Activated CD8-positive, alpha-beta memory T cell treated with anti-CD3 and anti-CD28 coated beads, Interleukin-2, amount 50 U/mL, for 1 hour (primary cell): ENCODE results near the gene PARVG.

Experiments used
- DNase-seq: peaks from one replicate; pipeline ENCODE4 v3.0.0-alpha.2; 2020; ENCODE audit errors: extremely low read depth

Gene PARVG, protein sequence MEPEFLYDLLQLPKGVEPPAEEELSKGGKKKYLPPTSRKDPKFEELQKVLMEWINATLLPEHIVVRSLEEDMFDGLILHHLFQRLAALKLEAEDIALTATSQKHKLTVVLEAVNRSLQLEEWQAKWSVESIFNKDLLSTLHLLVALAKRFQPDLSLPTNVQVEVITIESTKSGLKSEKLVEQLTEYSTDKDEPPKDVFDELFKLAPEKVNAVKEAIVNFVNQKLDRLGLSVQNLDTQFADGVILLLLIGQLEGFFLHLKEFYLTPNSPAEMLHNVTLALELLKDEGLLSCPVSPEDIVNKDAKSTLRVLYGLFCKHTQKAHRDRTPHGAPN

DNA sequence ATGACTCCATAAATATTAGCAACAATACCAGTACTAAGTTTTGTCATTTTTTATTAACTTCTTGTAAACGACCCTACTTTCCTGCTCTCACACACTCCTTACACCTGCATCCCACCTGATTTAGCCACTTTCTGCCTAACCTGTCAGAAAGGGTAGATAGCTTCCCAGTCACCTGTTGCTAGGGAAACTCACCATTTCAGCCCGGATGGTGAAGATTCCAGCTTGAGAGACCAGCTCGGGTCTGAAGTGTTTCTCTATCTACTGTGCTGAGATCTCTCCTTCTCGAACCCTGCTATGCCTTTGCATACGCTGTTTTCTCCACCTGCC is at the start of gene PARVG:
PARVG (plus strand) TSS at position 220 of the 327 bp plus-strand sequence. CDS start 2,405 bp downstream, outside the sequence.
- DNase-seq: no peak

DNA sequence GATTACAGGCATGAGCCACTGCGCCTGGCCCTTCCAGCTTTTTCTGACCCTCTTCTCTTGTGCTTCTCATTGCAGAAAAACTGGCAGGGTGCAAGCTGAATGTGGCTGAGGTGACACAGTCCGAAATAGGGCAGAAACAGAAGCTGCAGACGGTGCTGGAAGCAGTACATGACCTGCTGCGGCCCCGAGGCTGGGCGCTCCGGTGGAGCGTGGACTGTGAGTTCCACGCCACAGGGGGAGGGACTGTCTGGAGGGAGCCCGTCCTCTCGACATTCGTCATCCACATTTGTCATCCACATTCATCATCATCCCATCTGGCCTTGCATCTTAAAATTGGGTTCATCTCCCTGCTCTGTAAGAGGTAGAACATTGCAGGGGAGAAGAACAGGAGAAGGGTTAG is 49.3 kb upstream of the PARVG start:
- no peak for DNase-seq

DNA sequence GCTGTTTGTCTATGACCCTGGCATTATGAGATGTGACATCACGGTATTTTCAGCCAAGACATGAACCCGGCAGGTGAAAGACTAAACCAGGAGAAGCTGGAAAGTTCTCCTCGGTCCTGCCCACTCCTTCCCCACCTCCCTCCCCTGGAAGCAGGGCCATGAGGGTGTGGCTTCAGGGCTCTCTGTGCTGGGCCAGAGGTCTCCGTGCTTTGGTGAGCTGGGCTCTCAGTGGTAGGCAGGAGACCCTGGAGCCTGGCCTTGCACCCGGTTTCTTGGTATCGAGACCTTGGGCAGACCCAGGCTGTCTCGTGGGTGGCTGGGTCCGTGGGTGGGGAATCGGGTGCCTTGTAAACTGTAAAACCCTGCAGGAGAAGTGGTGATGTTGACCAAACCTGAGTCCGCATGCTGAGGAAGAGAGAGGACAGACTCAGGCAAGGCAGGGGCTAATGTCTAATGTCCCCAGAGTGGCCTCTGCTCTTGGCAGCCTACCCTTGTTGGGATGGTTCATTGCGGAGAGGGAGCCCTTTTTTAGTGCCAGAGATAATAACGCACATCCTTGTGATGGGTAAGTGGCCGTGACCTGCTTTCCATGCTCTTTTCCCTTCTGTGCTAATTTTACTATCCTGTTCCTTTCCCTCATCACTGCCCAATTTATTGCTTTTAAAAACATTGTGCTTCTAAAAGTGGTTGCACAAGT is 48.6 kb upstream of the PARVG start:
- no peak for DNase-seq

DNA sequence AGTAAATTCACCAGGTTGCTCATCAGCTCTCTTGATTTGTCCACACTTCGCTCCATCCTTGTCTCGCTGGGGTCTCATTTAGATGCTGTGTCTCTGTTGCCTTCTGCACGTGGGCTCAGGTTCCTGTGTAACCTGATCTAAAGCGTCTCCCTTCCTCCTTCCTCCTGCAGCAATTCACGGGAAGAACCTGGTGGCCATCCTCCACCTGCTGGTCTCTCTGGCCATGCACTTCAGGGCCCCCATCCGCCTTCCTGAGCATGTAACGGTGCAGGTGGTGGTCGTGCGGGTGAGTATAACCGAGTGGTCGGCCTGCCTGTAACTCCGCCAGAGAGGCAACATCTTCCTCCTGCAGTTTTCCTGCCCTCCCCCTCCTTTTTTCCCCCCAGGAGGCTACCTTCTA is 48.0 kb upstream of the PARVG start:
- DNase-seq: no peak

DNA sequence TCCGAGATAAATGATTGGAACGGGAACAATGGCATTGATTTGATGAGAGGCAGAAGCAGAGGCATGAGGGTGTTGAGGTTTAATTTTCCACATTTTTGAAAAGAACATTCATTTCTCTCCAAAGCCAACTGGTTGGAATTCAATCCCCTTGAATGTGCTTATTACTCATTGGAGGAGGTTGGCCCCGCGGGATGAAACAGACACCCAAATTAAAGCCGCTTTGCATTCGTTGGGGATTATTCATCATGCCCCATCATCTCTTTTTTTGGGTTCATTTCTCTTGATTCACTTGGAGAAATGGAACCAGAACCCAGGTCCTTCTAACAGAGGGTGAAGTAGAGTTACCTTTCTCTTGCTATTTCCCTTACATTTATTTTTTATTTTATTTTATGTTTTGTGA is 47.6 kb upstream of the PARVG start:
- no peak for DNase-seq

DNA sequence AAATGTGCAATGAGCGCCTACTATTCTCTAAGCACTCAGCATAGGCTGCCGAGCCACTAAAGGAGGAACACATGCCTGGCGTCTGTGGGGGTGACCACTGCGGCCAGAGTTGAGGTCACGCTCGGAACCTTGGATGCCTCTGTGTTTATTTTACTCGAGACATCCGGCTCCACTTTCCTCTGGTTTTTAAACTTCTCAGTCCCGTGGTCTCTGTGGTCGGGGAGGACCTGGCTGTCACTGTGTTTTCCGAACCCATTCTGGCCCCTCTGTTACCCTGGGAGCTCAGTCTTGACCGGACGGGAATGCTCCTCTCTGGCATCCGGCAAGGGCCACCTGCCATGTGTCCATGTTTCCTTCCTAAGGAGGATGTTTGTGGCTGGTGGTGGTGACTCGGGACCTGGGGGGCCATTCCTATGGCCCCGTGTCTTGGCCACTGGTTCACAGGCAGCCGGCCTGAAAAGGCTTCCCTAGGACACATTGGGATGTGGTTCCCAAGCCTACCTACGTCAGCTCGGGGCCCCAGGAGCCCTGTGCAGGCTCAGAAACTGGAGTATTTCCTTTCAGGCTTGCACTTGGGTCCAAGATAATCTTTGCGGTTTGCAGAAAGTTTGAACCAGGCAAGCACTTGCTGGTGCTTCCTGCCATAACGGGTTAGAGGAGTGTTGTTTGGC is 46.7 kb upstream of the PARVG start:
- DNase-seq: no peak

DNA sequence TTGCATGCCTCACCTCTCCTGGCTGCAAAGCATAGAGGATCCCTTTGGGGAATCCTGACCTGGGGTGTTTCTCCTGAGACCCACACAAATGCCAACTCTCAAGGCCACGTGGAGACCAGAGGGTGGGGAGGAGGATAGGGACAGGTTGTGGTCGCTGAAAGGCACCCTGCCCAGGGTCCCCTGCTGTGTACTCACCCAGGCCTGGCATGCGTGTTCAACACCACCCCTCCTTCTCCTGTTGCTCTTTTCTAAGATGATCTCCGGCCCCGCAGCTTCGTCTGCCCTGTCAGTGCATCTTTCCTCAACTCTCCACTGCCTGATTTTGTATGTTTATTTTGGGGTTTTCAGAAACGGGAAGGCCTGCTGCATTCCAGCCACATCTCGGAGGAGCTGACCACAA is 44.6 kb upstream of the PARVG start:
- no peak for DNase-seq

DNA sequence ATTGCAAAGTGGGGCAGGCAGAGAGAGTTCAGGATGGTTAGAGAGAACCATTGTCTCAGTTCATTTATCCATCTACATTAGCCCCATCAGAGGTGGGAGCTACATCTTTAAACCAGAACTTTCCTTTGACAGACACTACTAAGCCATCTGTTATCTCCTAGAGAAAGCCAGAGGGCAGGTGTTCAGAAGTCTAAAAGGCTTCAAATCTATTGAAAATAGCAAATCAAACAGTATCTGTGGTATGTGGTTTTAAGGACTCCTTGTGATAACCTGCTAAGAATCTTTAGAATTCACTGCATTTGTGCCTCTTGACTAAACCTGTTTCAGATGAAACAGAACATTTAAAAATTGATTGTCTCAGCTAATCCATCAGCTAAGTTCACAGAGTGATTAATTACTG is 43.9 kb upstream of the PARVG start:
- DNase-seq: no peak

DNA sequence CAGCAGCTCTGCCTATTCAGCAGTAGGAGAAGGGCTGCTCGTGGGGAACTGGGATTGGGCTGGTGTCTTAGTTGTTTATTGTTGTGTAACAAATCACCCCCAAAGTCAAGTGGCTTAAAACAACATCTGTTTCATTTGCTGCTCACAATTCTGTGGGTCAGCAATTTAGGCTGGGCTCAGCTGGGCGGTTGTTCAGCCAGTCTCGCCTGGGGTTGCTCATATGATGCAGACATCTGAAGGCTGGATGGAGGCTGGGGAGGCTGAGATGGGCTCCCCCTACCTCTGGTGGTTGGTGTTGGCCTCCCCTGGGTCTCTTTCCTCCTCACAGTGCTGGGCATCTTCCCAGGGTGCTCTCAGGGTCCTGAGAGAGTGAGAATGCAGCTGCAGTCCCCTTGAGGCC is 43.3 kb upstream of the PARVG start:
- no peak for DNase-seq

DNA sequence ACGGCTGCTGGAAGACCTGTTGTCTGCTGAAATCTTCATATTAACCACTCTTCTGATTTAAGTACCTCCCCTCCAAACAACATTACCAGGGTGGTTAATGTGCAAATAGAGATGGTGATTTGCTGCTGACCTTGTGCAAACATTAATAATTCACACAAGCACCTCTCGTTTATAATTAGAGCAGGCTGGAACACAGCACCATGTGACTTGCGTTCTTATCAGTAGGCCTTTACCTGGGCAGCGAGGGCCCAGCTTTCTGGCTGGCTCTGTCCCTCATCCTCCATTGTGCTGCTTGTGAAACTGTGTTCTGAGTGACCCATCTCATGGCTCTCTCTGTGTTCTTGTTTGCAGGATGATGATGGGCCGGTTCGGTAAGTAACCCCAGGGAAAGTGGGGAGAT is 41.0 kb upstream of the PARVG start:
- no peak for DNase-seq

DNA sequence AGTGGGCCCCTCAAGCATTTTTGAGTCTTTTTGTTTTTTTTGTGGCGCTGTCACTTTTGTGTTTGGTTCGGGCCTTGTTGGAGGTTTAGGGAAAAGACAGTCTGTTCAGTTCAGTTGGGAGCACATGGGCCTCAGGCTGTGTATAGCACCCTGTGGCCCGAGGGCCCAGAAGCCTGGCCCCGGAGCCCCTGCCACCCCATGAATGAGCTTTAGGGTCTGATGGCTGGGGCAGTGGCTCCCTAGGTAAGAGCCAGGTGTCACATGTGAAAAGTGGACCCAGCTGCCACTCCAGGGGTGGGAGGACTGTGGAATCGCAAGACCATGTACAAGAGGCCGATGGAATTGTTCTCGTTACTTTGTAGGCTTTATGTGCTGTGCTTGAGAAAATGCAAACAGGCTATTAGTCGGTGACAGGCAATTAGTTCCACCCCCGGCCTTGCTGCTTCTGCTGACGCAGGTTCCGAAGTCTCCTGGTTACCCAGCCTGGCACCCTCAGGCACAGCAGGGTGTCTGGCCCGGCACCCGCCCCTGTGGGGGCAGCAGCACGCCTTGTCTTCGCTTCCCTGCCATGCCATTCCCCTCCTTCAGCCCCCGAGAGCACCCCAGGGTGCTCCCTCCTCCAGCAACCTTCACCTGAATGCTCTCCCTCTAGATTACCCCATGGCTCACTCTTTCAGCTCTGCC is 38.2 kb upstream of the PARVG start:
- no peak for DNase-seq

DNA sequence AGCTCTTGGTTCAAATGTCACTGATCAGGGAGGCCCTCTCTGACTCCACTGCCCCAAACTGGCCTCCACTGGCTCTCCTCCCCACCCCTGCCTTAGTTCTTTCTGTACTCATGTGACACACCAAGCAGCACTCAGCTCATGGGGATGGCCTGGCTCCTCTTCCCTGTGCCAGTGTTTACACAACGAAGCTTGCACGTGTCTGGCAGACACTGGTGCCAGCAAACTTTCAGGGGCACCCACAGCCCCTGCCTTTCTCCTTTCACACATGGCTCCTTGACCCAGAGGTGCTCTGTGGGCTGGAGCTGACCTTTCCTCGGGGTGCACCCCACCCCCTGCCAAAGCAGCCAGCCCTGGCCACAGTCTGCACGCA is 37.6 kb upstream of the PARVG start:
- DNase-seq: no peak

DNA sequence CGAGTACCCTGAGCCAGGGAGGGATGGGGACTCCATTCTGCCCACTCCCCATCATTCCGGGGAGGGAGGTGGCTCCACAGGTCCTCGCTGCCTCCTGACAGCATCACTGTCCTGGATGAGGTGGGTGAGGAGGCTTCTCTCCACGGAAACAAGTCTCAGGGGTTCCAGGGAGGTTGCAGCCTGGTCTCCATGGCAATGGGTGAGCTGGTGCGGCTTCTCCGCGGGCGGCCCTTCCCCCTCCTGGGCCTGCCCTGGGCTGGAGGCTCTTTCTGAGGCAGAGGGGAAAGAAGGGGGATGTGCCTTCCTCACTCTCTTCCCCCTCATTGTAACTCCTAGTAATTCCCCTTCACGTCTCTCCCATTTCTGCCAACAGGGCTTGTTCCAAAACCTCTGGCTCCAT is 37.1 kb upstream of the PARVG start:
- DNase-seq: no peak

DNA sequence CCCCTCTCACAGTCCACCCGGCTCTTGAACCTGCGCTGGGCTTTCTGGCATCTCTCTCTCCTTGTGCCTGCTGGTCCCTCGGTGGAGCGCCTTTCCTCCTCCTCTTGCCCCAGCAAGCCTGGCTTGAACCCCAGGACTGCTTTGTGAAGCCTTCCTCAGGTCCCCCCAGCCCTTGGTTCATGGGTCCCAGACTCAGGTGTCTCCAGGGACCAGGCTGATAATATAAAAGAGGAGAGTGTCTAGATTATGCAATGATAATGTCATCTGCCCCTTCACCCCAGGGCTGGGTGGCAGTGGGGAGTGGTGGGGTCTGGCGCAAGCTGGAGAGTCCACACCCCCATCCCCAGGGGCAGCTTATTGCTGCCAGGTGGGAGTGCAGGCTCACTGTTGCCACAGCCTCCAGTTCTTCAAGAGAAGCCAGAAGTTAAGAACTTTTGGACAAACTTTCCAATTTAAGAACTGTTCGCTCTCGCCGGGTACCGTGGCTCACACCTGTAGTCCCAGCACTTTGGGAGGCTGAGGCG is 36.6 kb upstream of the PARVG start:
- no peak for DNase-seq

DNA sequence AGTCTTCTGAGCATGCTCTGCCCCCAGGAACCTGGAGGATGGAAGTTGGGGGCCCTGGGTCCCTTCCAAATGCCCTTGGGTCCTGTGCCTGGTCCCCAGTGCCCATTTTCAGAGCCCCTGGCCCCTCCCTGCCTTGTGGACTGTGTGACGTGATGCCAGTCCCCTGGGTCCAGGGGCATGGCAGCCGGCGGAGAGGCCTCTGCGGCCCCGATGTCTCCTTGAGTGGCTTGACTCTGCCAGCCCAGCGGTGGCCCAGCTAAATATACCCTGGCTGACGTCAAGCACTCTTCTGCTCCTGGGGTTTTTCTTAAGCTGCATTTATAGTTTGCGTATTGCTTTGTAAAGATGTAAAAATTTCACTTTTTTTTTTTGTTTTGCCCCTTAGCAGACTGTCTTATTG is 35.2 kb upstream of the PARVG start:
- DNase-seq: no peak

DNA sequence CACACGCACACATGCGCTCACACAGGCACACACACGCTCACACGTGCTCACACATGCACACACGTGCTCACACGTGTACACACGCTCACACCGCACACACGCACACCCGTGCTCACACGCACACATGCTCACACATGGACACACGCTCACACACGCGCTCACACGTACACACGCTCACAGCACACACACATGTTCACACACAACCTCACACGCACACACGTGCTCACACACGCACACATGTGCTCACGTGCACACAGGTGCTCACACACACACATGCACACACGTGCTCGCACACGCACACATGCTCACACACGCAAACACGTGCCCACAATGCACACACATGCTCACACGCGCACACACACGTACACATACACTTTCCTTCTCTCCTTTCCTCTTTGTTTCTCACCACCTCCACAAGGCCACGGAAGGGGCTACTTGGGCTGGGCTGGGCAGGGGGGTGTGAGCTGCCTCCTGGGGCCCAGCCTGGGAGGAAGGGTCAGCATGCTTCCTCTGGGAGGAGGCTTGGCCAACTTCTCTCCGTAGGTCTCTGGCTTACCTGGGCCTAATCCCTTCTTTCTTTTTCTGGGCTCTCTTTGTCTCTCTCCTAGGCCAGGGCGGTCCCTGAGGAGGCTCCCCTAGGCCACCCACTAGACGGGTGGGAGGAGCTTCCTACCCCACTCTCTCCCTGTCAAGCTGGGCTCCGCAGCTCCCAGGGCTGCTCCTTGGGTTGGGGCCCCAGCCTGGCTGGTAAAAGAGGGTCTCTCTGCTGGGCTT is 34.5 kb upstream of the PARVG start:
- no peak for DNase-seq

DNA sequence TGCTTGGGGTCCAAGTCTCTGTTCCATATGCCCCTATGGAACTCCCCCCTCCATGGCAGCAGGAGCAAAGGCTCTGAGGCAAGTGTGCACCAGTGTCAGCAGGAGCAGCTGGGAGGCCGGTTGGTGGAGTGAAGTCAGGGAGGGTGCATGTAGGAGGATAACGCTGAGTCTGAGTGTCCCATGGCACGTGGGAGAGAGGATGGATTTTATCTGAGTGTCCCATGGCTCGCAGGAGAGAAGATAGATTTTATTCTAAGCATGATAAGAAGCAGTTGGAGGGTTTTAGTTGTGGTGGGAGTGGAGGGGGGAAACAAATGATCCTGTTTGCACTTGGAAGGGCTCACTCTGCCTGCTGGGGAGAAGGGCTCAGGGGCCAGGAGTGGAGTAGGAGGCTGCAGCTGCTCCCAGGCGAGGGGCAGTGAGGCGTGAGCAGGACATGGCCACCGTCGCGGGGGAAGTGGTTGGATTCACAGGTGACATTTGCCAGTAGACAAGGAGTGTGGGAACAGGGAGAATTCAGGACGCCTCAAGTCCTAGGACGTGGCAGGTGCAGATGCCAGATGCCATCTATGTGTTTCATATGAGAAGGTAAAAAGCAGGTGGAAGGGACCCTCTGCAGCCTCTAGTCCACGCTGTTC is 33.6 kb upstream of the PARVG start:
- DNase-seq: no peak

DNA sequence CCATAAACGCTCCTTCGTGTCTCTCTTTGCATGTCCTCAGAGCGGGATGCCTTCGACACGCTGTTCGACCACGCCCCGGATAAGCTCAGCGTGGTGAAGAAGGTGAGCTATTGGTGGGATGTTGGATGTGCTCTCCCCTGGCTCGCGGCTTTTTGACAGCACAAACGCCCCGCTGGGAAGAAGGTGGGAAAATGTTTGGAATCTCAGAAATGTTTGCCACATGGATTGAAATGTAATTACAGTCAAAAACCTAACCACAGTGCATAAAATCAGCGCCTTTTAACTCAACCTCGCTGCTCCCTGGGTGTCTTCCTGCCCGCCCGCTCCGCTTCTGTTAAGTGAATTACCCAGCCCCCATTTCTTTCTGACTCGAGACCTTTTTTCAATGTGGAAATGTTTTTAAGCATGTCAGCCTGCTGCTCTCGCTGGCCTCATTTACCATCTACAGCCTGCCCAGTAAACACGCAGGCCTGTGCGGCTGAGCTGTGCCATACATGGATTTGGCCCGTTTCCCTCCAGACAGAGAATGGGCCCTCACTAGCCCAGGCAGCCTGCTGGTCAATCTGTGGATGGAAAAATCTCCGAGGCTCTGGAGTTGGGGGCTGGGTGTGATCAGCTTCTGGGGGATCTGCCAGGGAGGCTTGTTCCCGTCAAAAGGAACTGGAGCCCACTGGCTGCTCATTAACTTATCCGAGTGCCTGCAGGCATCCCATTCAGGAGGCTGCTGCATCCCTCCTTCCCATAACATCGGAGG is 32.7 kb upstream of the PARVG start:
- DNase-seq: no peak

DNA sequence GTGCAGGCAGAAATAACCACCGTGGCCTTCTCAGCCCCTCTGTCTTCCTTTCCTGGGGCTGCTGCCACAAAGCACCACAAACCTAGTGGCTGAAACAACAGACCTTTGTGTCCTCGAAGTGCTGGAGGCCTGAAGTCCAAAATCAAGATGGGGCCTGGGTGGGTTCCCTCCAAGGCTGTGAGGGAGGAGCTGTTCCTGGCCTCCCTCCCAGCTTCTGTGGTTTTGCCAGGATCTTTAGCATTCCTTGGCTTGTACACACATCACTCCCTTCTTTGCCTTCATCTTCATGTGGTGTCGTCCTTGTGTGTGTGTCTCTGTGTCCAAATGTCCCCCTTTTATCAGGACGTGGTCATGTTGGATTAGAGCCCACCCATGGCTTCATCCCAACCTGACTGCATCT is 29.0 kb upstream of the PARVG start:
- DNase-seq: no peak

DNA sequence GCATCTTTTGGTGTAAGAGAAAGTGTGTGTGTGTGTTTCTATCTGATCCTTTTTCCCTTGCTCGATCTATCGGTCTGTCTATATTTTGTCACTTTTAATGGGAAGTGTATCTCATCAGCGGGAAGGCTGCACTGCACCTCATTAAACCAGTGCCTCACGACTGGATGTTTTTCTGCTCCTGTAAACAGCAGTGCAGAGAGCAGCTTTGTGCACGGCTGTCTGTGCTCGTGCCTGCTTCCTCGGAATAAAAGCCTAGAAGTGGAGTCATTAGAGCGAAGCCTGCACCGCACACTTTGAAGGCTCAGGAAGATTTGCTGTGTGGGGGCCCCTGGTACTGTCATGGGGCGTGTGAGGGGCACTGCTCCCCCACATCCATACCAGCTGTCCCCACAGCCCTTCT is 27.0 kb upstream of the PARVG start:
- DNase-seq: no peak
